Testis (tissue), 3 donors: ENCODE data around the gene TRAPPC10. TPM values are rescaled to one million over a fixed set of nuclear protein-coding genes. Genes with fewer than 3 reads are reported as not detected.

Source experiments
- DNase-seq: peaks from one replicate; pipeline ENCODE4 v3.0.0-alpha.2; 2019
- H3K27ac ChIP-seq, 2 donors: fragments of 200-600 bp; sonication (generic); one replicate each; pipeline ENCODE4 v1.5.1; 2019
- H3K27me3 ChIP-seq: fragments of 200-600 bp; sonication (generic); one replicate; pipeline ENCODE4 v1.5.1; 2019
- H3K36me3 ChIP-seq: fragments of 200-600 bp; sonication (generic); one replicate; pipeline ENCODE4 v1.5.1; 2017; ENCODE audit warnings: low read depth; ENCODE audit errors: missing control alignments
- H3K4me1 ChIP-seq: fragments of 200-600 bp; sonication (generic); one replicate; pipeline ENCODE4 v1.5.1; 2019
- H3K4me3 ChIP-seq, 2 donors: fragments of 200-600 bp; sonication (generic); one replicate each; pipeline ENCODE4 v1.5.1; 2017 to 2019
- H3K9me3 ChIP-seq: fragments of 200-600 bp; sonication (generic); one replicate; pipeline ENCODE4 v1.5.1; 2017
- CTCF ChIP-seq, 3 experiments: fragments of 450-650 bp in 2 of 3; fragments of 200-600 bp in 1 of 3; sonication (generic) in 1 of 3; IDR thresholded peaks; one replicate each; pipeline ENCODE4 v1.5.1; 2016 to 2019; ENCODE audit warnings: antibody characterized with exemption in 3 of 3, mild to moderate bottlenecking in 2 of 3, moderate library complexity in 1 of 3
- POLR2A ChIP-seq: fragments of 450-650 bp; IDR thresholded peaks from one replicate; pipeline ENCODE4 v1.6.1; 2017; ENCODE audit warnings: antibody characterized with exemption, mild to moderate bottlenecking, moderate library complexity
- WGBS, 2 donors: methylation state at CpG; one replicate each; pipeline ENCODE4 v1.1.5; 2018; 5-methylcytosine and 5-hydroxymethylcytosine counted together
- intact Hi-C: fragments of 100-400 bp; cut with DNase I; formaldehyde crosslinking; loops from one replicate; pipeline ENCODE4 v1.15.1; 2023; ENCODE audit warnings: low total_unique reads
- polyA plus RNA-seq: library from polyadenylated mRNA; stranded (reverse); fragments of 350-450 nt; fragmentation: Illumina TruSeq; extraction: RNeasy Lipid Tissue Mini Kit (QIAGEN cat#74804); gene quantifications from one replicate; pipeline ENCODE4 v1.2.3, GENCODE V29; 2014; ENCODE audit warnings: low read depth, low replicate concordance; ENCODE audit not compliant: insufficient read depth
- total RNA-seq, 2 donors: library from RNA; depleted of rRNA; stranded (reverse); fragments of >200 nt; gene quantifications; one replicate each; pipeline ENCODE4 v1.2.3, GENCODE V29; 2016

The TRAPPC10 gene
- total and polyA plus RNA-seq, 3 donors from 2014 or later, result 46.4 to 69.8 (median 58.0) TPM

DNA sequence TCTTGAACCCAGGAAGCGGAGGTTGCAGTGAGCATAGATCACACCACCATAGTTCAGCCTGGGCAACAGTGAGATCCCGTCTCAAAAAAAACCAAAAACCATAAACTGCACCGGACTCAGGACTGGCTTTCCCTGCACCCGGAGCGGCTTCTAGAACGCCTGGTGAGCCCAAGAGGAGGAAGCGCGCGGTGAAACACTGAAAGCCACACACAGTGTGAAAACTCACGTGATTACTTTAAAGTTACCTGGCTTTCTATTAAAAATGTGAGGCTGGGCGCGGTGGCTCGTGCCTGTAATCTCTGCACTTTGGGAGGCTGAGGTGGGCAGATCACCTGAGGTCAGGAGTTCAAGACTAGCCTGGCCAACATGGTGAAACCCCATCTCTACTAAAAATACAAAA is 7.0 kb upstream of the TRAPPC10 start:
- no peak overlapping the region for H3K27ac ChIP-seq
- H3K27me3 ChIP-seq, result no peaks in the 10 kb centered on the region
- DNase-seq, result no peak
- H3K9me3 ChIP-seq, result no peaks in the 10 kb centered on the region
- no peak for TF ChIP-seq CTCF (IDR thresholded peaks at IDR 0.05)
- TF ChIP-seq POLR2A, result no peak
- 91 to 93% methylated on average over 13 of the region's 13 CpGs for WGBS, 2 donors
- H3K4me1 ChIP-seq, result peaks cover 16% of the 10 kb centered on the region
- H3K4me3 ChIP-seq, result no peak overlapping the region
- intact Hi-C loops, result no loop called here
- H3K36me3 ChIP-seq, result no peaks in the 10 kb centered on the region

- TF ChIP-seq POLR2A (no peak), CTCF (IDR thresholded peaks at IDR 0.05) (no peak)
- Histone ChIP-seq H3K36me3 (no peaks in the 10 kb centered on the region), H3K4me3 (no peak overlapping the region), H3K27ac (peak overlapping the region; percentile 18 to 83), H3K27me3 (no peaks in the 10 kb centered on the region), H3K9me3 (no peaks in the 10 kb centered on the region), H3K4me1 (peaks cover 16% of the 10 kb centered on the region)
- no peak for DNase-seq
- 83 to 87% methylated on average over 9 of the region's 9 CpGs for WGBS, 2 donors
- intact Hi-C loops, result no loop called here
Measured at GRCh38 chr21:44005593-44005992, 6.5 kb upstream of the TRAPPC10 start.

DNA sequence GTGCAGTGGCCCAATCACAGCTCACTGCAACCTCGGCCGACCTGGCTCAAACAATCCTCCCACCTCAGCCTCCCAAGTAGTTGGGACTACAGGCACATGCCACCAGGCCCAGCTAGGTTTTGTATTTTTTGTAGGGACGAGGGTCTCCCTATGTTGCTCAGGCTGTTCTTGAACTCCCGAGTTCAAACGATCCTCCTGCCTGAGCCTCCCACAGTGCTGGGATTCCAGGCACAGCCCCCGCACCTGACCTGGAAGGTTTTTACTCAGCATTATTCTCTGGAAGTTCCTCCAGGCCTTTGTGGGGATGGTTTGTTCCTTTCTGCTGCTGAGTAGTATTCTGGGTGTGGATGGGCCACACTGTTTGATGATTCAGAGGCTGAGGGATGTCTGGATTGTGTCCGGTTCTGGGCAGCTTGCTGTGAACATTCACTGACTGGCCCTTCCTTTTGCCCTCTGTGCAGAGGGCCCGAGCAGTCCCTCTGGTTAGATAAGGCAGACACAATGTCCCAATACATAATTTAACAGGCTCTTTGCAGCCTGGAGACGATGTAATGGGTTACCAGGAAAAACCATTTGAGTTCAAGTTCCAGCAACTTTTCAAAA is 6.0 kb upstream of the TRAPPC10 start:
- H3K4me3 ChIP-seq, result no peak overlapping the region
- no peaks in the 10 kb centered on the region for H3K9me3 ChIP-seq
- no peaks in the 10 kb centered on the region for H3K36me3 ChIP-seq
- 35 to 54% methylated on average over 9 of the region's 9 CpGs for WGBS, 2 donors
- no peak for TF ChIP-seq POLR2A
- no peak for TF ChIP-seq CTCF (IDR thresholded peaks at IDR 0.05)
- intact Hi-C loops, result no loop called here
- H3K4me1 ChIP-seq, result peaks cover 17% of the 10 kb centered on the region
- no peaks in the 10 kb centered on the region for H3K27me3 ChIP-seq
- DNase-seq, result peak; percentile 58
- peak overlapping the region; percentile 18 to 83 for H3K27ac ChIP-seq

GRCh38 chr21:44006656-44007055 is 5.5 kb upstream of the TRAPPC10 start:
- Histone ChIP-seq H3K27me3 (no peaks in the 10 kb centered on the region), H3K4me3 (no peak overlapping the region), H3K36me3 (no peaks in the 10 kb centered on the region), H3K9me3 (no peaks in the 10 kb centered on the region), H3K4me1 (peaks cover 21% of the 10 kb centered on the region), H3K27ac (peak overlapping the region in 1 of 2 donors; percentile 83)
- intact Hi-C loops, result no loop called here
- 44 to 47% methylated on average over 8 of the region's 8 CpGs for WGBS, 2 donors
- TF ChIP-seq CTCF (IDR thresholded peaks at IDR 0.05) (no peak), POLR2A (no peak)
- DNase-seq, result peak; percentile 49

GRCh38 chr21:44010429-44010828 is 1.7 kb upstream of the TRAPPC10 start:
- no peaks in the 10 kb centered on the region for H3K36me3 ChIP-seq
- 65 to 71% methylated on average over 9 of the region's 9 CpGs for WGBS, 2 donors
- no peak overlapping the region for H3K4me3 ChIP-seq
- no peaks in the 10 kb centered on the region for H3K9me3 ChIP-seq
- TF ChIP-seq POLR2A (no peak), CTCF (IDR thresholded peaks at IDR 0.05) (no peak)
- intact Hi-C loops, result no loop called here
- H3K4me1 ChIP-seq, result peaks cover 30% of the 10 kb centered on the region
- no peaks in the 10 kb centered on the region for H3K27me3 ChIP-seq
- H3K27ac ChIP-seq, result no peak overlapping the region
- no peak for DNase-seq
